Cardiac muscle cell (in vitro differentiated cells and primary cell): Measurements from ENCODE around the gene KRT32. TPM values are rescaled to one million over a fixed set of nuclear protein-coding genes. Genes with fewer than 3 reads are reported as not detected.

Experiments
- DNase-seq, 2 donors: peaks; one replicate each; pipeline versions ENCODE4 v3.0.0 to v3.0.0-alpha.2; 2010 to 2017; ENCODE audit warnings: low read depth in 1 of 2, low spot score in 1 of 2
- H3K27ac ChIP-seq: fragments of 200-600 bp; sonication (generic); 2 replicates; pipeline ENCODE4 v1.5.1; 2016
- H3K27me3 ChIP-seq: fragments of 200-600 bp; sonication (generic); 2 replicates; pipeline ENCODE4 v1.6.0; 2016; ENCODE audit warnings: control low read depth
- H3K36me3 ChIP-seq: fragments of 200-600 bp; sonication (generic); 2 replicates; pipeline ENCODE4 v1.5.1; 2016; ENCODE audit warnings: control low read depth
- H3K4me1 ChIP-seq: fragments of 200-600 bp; sonication (generic); 2 replicates; pipeline ENCODE4 v1.8.1; 2017; ENCODE audit warnings: low read depth, mild to moderate bottlenecking, mixed run types
- H3K4me3 ChIP-seq: fragments of 200-600 bp; sonication (generic); 2 replicates; pipeline ENCODE4 v1.5.1; 2016; ENCODE audit warnings: mild to moderate bottlenecking
- H3K9me3 ChIP-seq: fragments of 200-600 bp; sonication (generic); 2 replicates; pipeline ENCODE4 v1.5.1; 2017; ENCODE audit warnings: low read depth, mild to moderate bottlenecking, control low read depth
- polyA plus RNA-seq: library from polyadenylated mRNA; unstranded; fragments of >200 nt; fragmentation: Nextera tagmentation; extraction: Ambion mirVana; gene quantifications from 2 replicates; pipeline ENCODE4 v1.2.1, GENCODE V29; 2016
- total RNA-seq: library from RNA; depleted of rRNA; stranded (reverse); fragments of >200 nt; gene quantifications from 2 replicates; pipeline ENCODE4 v1.2.3, GENCODE V29; 2016
- TF ChIP-seq, protein P1 (sequence below): IDR thresholded peaks from 2 replicates; pipeline ENCODE4 v1.5.1; 2012; ENCODE audit warnings: low read depth, mild to moderate bottlenecking, low read length

KRT32 gene
- total and polyA plus RNA-seq, 2 experiments from 2014 or later: not detected

DNA sequence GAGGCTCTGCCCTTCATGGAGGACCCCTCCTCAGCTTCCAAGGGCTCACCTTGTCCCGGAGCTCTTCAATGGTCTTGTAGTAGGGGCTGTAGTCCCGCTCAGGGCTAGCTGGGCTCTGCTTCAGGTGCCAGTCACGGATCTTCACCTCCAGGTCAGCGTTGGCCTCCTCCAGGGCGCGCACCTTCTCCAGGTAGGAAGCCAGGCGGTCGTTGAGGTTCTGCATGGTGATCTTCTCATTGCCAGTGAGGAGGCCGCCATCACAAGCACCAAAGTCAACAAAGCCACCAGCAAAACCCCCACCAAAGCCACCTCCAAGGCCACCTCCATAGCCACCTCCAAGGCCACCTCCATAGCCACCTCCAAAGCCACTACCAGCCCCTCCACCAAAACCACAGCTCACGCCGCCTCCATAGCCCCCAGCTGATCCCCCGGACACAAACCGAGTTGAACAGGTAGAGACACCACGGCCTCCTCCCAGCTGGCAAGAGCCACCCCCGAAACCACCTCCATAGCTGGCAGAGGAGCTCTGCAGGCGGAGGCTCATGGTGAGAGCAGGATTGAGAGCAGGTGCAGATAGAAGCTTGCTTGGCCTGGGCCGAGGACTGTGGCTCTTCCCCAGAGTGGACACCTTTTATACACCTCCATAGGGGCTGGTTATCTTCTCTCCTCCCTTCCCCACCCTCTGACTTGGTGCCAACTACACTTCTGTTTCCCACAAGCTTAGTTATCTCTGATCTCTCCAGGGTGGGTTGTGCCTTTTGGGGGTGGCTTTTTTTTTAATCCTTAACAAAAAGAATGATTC lies 38.0 kb upstream of the KRT32 start, which contains the start of gene KRT13:
KRT13 (minus strand) TSS at position 606 of the 802 bp plus-strand sequence; CDS start at position 544, 62 bp downstream.
- Histone ChIP-seq H3K27me3 (no peaks in the 10 kb centered on the region), H3K4me3 (no peak within 1 kb of the TSS), H3K36me3 (no peaks in the 10 kb centered on the region), H3K9me3 (no peaks in the 10 kb centered on the region), H3K27ac (no peak within 1 kb of the TSS), H3K4me1 (no peaks in the 10 kb centered on the region)
- TF ChIP-seq, protein P1, sequence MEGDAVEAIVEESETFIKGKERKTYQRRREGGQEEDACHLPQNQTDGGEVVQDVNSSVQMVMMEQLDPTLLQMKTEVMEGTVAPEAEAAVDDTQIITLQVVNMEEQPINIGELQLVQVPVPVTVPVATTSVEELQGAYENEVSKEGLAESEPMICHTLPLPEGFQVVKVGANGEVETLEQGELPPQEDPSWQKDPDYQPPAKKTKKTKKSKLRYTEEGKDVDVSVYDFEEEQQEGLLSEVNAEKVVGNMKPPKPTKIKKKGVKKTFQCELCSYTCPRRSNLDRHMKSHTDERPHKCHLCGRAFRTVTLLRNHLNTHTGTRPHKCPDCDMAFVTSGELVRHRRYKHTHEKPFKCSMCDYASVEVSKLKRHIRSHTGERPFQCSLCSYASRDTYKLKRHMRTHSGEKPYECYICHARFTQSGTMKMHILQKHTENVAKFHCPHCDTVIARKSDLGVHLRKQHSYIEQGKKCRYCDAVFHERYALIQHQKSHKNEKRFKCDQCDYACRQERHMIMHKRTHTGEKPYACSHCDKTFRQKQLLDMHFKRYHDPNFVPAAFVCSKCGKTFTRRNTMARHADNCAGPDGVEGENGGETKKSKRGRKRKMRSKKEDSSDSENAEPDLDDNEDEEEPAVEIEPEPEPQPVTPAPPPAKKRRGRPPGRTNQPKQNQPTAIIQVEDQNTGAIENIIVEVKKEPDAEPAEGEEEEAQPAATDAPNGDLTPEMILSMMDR: no peak
- no peak for DNase-seq

- TF ChIP-seq, protein P1: no peak
- H3K36me3 ChIP-seq: no peaks in the 10 kb centered on the region
- DNase-seq: no peak
- H3K4me1 ChIP-seq: no peaks in the 10 kb centered on the region
- no peaks in the 10 kb centered on the region for H3K9me3 ChIP-seq
- H3K27me3 ChIP-seq: no peaks in the 10 kb centered on the region
- H3K4me3 ChIP-seq: no peak overlapping the region
- H3K27ac ChIP-seq: no peak overlapping the region
Measured at GRCh38 chr17:41504246-41504977, 37.2 kb upstream of the KRT32 start.

DNA sequence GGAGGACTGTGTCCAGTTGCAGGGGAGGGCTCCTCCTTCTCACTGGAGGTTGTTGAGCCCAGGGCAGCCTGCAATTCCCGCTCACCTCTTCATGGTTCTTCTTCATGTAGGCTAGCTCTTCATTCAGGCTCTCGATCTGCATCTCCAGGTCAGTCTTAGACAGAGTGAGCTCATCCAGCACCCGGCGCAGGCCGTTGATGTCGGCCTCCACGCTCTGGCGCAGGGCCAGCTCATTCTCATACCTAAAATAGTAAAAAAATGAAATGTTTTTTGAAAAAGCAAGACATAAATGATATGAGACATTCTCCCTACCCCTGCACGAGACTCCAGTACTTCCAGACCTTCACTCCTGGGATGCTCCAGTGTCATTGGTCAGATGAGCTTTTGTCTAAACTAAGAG lies 36.0 kb upstream of the KRT32 start:
- no peak for DNase-seq
- Histone ChIP-seq H3K27me3 (no peaks in the 10 kb centered on the region), H3K4me1 (no peaks in the 10 kb centered on the region), H3K27ac (no peak overlapping the region), H3K36me3 (no peaks in the 10 kb centered on the region), H3K9me3 (no peaks in the 10 kb centered on the region), H3K4me3 (no peak overlapping the region)
- TF ChIP-seq, protein P1: no peak

DNA sequence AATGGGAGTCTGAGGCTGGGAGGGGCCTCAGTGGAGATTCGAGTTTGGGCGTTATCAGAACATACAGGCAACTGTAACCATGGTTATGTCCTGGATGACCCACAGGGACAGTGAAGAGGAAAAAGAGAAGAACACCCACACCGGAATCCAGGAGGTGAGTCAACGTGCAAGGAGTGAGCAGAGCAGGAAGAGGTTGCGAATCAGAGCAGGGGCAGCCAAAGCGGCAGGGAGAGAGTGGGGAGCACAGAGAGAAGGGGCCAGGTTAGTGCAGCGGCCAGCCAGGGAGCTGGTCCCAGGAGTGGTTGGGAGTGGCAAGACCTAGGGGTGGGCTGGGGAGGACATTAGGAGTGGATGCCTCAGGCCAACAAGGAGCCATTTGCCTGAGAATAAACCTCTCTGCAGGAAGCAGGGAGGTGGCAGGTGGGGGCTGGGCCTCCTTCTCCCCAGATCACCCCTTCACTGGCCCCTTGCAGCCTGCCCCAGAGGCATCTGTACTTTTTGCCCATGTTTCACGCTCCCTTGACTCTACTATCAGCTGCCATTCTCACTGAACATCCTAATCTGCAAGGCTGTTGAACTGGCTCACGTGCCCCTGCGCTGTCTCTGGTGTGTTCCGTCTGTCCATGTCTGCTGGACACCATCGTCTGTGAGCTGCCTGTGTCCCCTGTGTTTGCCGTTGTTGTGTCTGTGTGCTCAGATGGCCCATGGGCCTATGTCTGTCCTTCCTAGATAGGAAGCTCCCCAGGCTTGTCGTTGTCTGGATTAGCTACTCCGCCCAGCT lies 33.1 kb upstream of the KRT32 start:
- H3K4me3 ChIP-seq: no peak overlapping the region
- no peaks in the 10 kb centered on the region for H3K36me3 ChIP-seq
- H3K9me3 ChIP-seq: no peaks in the 10 kb centered on the region
- TF ChIP-seq, protein P1: no peak
- DNase-seq: peak in 1 of 2 donors; percentile 41
- no peak overlapping the region for H3K27ac ChIP-seq
- H3K27me3 ChIP-seq: no peaks in the 10 kb centered on the region
- no peaks in the 10 kb centered on the region for H3K4me1 ChIP-seq

DNA sequence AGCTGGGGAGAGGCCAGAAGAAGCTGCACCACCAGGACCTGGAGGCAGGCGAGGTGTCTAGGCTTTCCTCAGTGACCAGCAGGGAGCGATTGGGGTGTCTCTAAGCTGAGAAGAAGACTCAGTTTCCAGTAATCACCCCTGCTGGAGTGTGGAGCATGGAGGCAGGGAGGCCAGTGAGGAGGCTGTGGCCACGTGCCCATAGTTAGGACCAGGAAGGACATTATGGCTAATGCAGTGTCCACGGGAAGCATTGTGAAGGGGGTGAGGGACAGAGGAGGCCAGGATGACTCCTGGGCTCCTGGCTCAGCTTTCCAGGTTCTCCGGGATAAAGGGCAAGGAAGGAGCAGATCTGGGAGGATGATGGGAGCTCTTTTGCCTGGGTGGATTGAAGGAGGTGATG lies 32.5 kb upstream of the KRT32 start:
- H3K4me1 ChIP-seq: no peaks in the 10 kb centered on the region
- H3K27ac ChIP-seq: no peak overlapping the region
- DNase-seq: no peak
- H3K27me3 ChIP-seq: no peaks in the 10 kb centered on the region
- no peaks in the 10 kb centered on the region for H3K9me3 ChIP-seq
- H3K4me3 ChIP-seq: no peak overlapping the region
- TF ChIP-seq, protein P1: no peak
- no peaks in the 10 kb centered on the region for H3K36me3 ChIP-seq
